Smooth muscle cell (in vitro differentiated cells): ENCODE measurements around the gene RAMP1. TPM values are rescaled to one million over a fixed set of nuclear protein-coding genes. Genes with fewer than 3 reads are reported as not detected.

Experiments used
- DNase-seq: peaks from one replicate; lab custom pipeline; 2025; ENCODE audit not compliant: unreplicated experiment; lab: John Stamatoyannopoulos, UW
- H2AFZ ChIP-seq: fragments of 200-600 bp; sonication (generic); 2 replicates; pipeline ENCODE4 v1.6.0; 2016; ENCODE audit warnings: antibody characterized with exemption, low read depth, mild to moderate bottlenecking
- H3F3A ChIP-seq: fragments of 200-600 bp; sonication (generic); 2 replicates; pipeline ENCODE4 v1.6.0; 2017; ENCODE audit warnings: antibody characterized with exemption, low read depth
- H3K27ac ChIP-seq: fragments of 200-600 bp; sonication (generic); 2 replicates; pipeline ENCODE4 v1.5.1; 2016; ENCODE audit warnings: low read depth, mild to moderate bottlenecking
- H3K27me3 ChIP-seq: fragments of 200-600 bp; sonication (generic); 2 replicates; pipeline ENCODE4 v1.6.1; 2016; ENCODE audit warnings: low read depth, mild to moderate bottlenecking
- H3K36me3 ChIP-seq: fragments of 200-600 bp; sonication (generic); 2 replicates; pipeline ENCODE4 v1.5.1; 2016; ENCODE audit warnings: low read depth
- H3K4me1 ChIP-seq: fragments of 200-600 bp; sonication (generic); 2 replicates; pipeline ENCODE4 v1.5.1; 2016; ENCODE audit warnings: low read depth
- H3K4me2 ChIP-seq: fragments of 200-600 bp; sonication (generic); 2 replicates; pipeline ENCODE4 v1.6.0; 2016; ENCODE audit warnings: mild to moderate bottlenecking
- H3K4me3 ChIP-seq: fragments of 200-600 bp; sonication (generic); 2 replicates; pipeline ENCODE4 v1.5.1; 2016; ENCODE audit warnings: mild to moderate bottlenecking
- H3K79me2 ChIP-seq: fragments of 200-600 bp; sonication (generic); 2 replicates; pipeline ENCODE4 v1.6.0; 2016; ENCODE audit warnings: low read depth, mild to moderate bottlenecking
- H3K9ac ChIP-seq: fragments of 200-600 bp; sonication (generic); 2 replicates; pipeline ENCODE4 v1.6.0; 2016; ENCODE audit warnings: low read depth
- H3K9me3 ChIP-seq: fragments of 200-600 bp; sonication (generic); replicated peaks from 2 replicates; pipeline ENCODE4 v1.5.1; 2016; ENCODE audit warnings: low read depth
- H4K20me1 ChIP-seq: fragments of 200-600 bp; sonication (generic); 2 replicates; pipeline ENCODE4 v1.6.0; 2016; ENCODE audit warnings: low read depth
- WGBS: methylation state at CpG from one replicate; pipeline ENCODE4 v1.1.7; 2016; ENCODE audit warnings: low lambda C conversion rate; 5-methylcytosine and 5-hydroxymethylcytosine counted together
- polyA plus RNA-seq: library from polyadenylated mRNA; unstranded; fragments of >200 nt; fragmentation: Nextera tagmentation; extraction: Ambion mirVana; gene quantifications from 2 replicates; pipeline ENCODE4 v1.2.1, GENCODE V29; 2016
- total RNA-seq: library from RNA; depleted of rRNA; stranded (reverse); fragments of >200 nt; gene quantifications from 2 replicates; pipeline ENCODE4 v1.2.3, GENCODE V29; 2014
- TF ChIP-seq, protein P1 (sequence below): fragments of 200-600 bp; sonication (generic); IDR thresholded peaks from 2 replicates; pipeline ENCODE4 v1.5.1; 2017; ENCODE audit warnings: borderline replicate concordance, mild to moderate bottlenecking, antibody characterized with exemption; ENCODE audit not compliant: insufficient read depth, poor library complexity, severe bottlenecking

The RAMP1 gene
- total and polyA plus RNA-seq, 2 experiments from 2014 or later, result 24.0 to 70.8 TPM

DNA sequence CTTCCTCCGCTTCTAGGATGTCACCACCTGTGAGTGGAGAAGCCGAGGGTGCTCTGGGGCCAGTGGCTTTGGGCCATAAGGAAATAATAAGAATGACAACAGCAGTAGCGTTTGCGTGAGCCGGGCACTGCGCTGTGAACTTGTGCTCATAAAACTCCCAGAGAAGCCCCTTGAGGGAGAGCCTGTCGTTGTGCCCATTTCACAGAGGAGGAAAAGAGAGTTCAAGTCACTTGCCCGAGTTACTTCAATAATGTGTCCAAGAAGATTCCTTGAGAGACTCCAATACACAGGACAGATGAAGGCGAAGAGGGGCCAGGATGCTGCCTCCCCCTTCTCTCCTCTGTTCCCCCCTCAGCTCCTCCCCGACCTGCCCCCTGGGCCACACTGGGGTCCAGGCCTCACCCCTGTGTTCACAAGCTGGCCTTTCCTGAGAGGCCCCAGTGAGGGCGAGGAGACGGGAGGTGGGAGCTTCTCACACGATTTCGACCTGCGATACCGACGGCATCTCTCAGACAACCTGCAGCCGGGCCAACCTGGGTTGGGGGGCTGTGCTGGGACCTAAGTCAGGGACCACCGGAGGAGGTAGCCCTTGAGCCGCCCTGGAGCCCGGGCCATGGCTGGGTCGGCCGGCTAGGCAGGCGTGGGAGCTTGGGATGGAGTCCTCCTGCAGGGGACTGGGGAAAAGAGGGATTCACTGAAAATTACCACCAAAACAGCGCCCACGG lies 53.9 kb downstream of the RAMP1 start:
- no peak overlapping the region for H3K9ac ChIP-seq
- H3K4me3 ChIP-seq, result no peak overlapping the region
- H3K79me2 ChIP-seq, result no peaks in the 10 kb centered on the region
- H2AFZ ChIP-seq, result no peak overlapping the region
- no peaks in the 10 kb centered on the region for H3K4me1 ChIP-seq
- H3K27ac ChIP-seq, result no peak overlapping the region
- no peak for DNase-seq
- no peak overlapping the region for H3K4me2 ChIP-seq
- H3F3A ChIP-seq, result no peaks in the 10 kb centered on the region
- H3K9me3 ChIP-seq, result no peaks in the 10 kb centered on the region
- H3K27me3 ChIP-seq, result no peaks in the 10 kb centered on the region
- H4K20me1 ChIP-seq, result no peaks in the 10 kb centered on the region
- no peaks in the 10 kb centered on the region for H3K36me3 ChIP-seq
- TF ChIP-seq, protein P1, sequence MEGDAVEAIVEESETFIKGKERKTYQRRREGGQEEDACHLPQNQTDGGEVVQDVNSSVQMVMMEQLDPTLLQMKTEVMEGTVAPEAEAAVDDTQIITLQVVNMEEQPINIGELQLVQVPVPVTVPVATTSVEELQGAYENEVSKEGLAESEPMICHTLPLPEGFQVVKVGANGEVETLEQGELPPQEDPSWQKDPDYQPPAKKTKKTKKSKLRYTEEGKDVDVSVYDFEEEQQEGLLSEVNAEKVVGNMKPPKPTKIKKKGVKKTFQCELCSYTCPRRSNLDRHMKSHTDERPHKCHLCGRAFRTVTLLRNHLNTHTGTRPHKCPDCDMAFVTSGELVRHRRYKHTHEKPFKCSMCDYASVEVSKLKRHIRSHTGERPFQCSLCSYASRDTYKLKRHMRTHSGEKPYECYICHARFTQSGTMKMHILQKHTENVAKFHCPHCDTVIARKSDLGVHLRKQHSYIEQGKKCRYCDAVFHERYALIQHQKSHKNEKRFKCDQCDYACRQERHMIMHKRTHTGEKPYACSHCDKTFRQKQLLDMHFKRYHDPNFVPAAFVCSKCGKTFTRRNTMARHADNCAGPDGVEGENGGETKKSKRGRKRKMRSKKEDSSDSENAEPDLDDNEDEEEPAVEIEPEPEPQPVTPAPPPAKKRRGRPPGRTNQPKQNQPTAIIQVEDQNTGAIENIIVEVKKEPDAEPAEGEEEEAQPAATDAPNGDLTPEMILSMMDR, result no peak
- 93% methylated on average over 26 of the region's 26 CpGs for WGBS

DNA sequence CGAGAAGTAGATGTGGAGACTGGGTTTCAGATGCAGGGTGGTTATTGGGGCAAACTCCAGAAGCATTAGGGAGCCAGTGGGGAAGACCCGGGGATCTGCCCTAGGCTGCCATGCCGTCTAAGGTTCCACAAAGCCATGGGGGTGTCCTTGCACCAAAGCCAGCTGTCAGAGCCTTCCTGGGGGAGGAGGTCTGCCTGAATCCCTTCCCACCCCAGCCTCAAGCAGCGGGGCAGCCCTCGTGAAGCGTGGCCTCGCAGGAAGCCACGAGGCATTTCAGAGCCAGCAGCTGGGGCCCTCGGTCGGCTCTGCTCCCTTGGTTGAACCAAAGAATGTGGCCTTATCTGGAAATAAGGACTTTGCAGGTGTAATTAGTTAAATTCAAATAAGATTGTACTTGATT lies 56.2 kb downstream of the RAMP1 start:
- H2AFZ ChIP-seq, result no peak overlapping the region
- no peaks in the 10 kb centered on the region for H3K36me3 ChIP-seq
- no peaks in the 10 kb centered on the region for H3K4me1 ChIP-seq
- DNase-seq, result no peak
- no peaks in the 10 kb centered on the region for H3K9me3 ChIP-seq
- H3K79me2 ChIP-seq, result no peaks in the 10 kb centered on the region
- no peak overlapping the region for H3K27ac ChIP-seq
- no peaks in the 10 kb centered on the region for H4K20me1 ChIP-seq
- H3K4me2 ChIP-seq, result no peak overlapping the region
- H3K9ac ChIP-seq, result no peak overlapping the region
- H3F3A ChIP-seq, result no peaks in the 10 kb centered on the region
- no peak overlapping the region for H3K4me3 ChIP-seq
- 90% methylated on average over 9 of the region's 10 CpGs for WGBS
- TF ChIP-seq, protein P1, result no peak
- no peaks in the 10 kb centered on the region for H3K27me3 ChIP-seq

DNA sequence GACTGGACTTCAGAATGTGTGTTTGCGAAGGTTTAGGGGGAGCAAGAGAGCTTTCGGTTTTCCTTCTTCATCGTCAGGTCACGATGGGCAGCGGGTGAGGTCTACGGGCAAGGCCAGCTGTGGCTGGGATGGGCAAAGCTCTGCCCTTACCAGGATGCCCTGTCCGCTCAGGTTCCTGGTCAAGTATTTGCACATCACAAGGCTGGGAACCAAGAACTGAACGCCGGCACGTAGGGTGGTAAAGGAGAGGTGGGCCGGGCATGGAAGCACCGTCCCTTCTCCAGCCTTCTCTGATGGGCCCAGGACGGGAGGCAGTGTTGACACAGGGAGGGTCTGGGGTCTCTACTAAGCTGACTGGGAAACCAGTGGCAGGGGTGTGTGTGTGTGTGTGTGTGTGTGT lies 56.9 kb downstream of the RAMP1 start:
- no peaks in the 10 kb centered on the region for H3F3A ChIP-seq
- DNase-seq, result no peak
- no peaks in the 10 kb centered on the region for H3K79me2 ChIP-seq
- H3K36me3 ChIP-seq, result no peaks in the 10 kb centered on the region
- no peak overlapping the region for H3K4me3 ChIP-seq
- H4K20me1 ChIP-seq, result no peaks in the 10 kb centered on the region
- H3K4me2 ChIP-seq, result no peak overlapping the region
- no peaks in the 10 kb centered on the region for H3K4me1 ChIP-seq
- H3K27ac ChIP-seq, result no peak overlapping the region
- no peaks in the 10 kb centered on the region for H3K9me3 ChIP-seq
- WGBS, result 96% methylated on average over 13 of the region's 13 CpGs
- TF ChIP-seq, protein P1, result no peak
- H3K27me3 ChIP-seq, result no peaks in the 10 kb centered on the region
- no peak overlapping the region for H2AFZ ChIP-seq
- no peak overlapping the region for H3K9ac ChIP-seq
